Measurements from ENCODE around the gene HSPG2. TPM values are rescaled to one million over a fixed set of nuclear protein-coding genes. Genes with fewer than 3 reads are reported as not detected.

The HSPG2 gene
- total and polyA plus RNA-seq, 9 donors, result 27.3 to 294 (median 92.6) TPM

DNA sequence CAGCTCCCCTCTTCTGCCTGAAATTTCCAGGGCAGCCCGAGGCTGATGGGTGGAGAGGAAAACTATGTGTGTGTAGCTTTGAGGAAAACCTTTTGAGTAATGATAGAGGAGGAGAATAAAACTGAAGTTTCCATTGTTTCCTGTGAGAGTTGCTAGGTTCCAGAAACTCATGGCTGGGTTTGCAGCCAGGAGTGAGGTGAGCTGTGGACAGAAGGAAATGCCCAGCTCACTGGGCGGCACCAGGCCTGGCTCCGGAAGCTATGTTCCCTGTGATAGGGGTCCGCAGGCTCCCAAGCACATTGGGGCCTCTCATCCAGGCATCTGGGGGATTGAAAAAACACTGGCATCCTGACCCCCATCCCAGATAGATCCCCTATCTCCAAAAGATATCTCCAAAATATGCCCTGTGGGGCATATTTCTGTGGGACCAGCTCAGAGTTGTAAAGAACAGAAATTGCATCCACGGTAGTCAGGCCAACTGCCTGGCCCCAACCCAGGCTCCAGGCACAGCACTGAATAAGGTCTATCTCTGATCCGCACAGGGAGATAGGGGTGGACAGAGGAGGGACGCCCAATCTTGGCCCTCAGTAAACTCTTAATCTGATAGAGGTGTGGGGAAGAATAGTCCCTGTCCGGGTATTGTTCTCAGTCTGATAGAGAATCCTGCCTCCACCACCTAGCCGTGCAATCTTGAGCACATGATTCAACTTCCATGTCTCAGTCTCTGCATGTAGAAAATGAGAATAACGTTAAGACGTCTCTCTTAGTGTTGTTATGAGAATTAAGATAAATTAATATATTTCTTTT is 1.8 kb upstream of the HSPG2 start:
- no peak overlapping the region for H3K4me3 ChIP-seq
- no peaks in the 10 kb centered on the region for H3K36me3 ChIP-seq
- H3K27ac ChIP-seq, result peak overlapping the region in 1 of 2 donors; percentile 26
- WGBS, 3 donors, result 58 to 67% (median 64%) methylated on average over 11 of the region's 11 CpGs
- TF ChIP-seq, protein P1, sequence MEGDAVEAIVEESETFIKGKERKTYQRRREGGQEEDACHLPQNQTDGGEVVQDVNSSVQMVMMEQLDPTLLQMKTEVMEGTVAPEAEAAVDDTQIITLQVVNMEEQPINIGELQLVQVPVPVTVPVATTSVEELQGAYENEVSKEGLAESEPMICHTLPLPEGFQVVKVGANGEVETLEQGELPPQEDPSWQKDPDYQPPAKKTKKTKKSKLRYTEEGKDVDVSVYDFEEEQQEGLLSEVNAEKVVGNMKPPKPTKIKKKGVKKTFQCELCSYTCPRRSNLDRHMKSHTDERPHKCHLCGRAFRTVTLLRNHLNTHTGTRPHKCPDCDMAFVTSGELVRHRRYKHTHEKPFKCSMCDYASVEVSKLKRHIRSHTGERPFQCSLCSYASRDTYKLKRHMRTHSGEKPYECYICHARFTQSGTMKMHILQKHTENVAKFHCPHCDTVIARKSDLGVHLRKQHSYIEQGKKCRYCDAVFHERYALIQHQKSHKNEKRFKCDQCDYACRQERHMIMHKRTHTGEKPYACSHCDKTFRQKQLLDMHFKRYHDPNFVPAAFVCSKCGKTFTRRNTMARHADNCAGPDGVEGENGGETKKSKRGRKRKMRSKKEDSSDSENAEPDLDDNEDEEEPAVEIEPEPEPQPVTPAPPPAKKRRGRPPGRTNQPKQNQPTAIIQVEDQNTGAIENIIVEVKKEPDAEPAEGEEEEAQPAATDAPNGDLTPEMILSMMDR (IDR thresholded peaks at IDR 0.05), result no peak
- TF ChIP-seq POLR2A (IDR thresholded peaks at IDR 0.05), result no peak
- TF ChIP-seq EP300 (IDR thresholded peaks at IDR 0.05), result no peak
- H3K4me1 ChIP-seq (ENCODE audit: insufficient read depth), result peaks cover 16% of the 10 kb centered on the region
- no peaks in the 10 kb centered on the region for H3K27me3 ChIP-seq
- H3K9me3 ChIP-seq, result no peaks in the 10 kb centered on the region
- intact Hi-C loops (cut with DNase I), result no loop called here
- DNase-seq, result peak in 1 of 5 donors; percentile 24

DNA sequence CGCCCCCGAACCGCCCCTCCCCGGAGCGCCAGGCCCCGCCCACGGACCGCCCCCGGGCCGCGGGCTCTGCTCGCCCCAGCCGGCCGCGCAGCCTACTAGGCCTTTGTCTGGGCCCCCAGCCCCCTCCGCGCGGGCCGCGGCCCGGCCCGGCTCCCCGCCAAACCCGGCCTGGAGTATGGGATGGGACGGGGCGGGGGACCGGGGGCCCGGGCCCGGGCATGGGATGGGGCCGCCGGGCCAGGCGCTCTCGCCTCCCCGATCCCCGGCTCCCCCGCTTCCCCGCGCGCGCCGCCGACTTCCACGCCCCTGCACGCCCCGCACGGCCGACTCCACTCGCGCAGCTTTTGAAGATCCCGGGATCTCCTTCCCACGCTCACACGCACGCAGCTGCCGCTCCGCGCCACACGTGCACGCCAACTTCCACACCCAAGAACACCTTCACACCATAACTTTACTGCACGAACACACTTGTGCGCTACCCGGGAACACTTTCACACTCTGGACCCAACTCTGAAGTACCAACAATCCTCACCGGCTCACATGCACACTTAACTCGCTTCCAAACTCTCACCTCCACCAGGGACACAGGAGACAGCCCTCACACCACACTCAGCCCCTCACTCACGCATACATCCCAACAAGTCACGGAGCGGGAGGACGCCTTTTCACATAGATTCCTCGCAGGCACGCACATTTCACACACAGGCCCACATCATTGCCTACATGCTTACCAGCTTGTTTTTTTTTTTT is 437 bp upstream of the HSPG2 start:
- peak overlapping the region; percentile 53 to 73 for H3K27ac ChIP-seq
- peaks cover 19% of the 10 kb centered on the region for H3K4me1 ChIP-seq (ENCODE audit: insufficient read depth)
- H3K9me3 ChIP-seq, result no peaks in the 10 kb centered on the region
- H3K36me3 ChIP-seq, result no peaks in the 10 kb centered on the region
- 7 to 14% (median 12%) methylated on average over 41 to 68 of the region's 69 CpGs for WGBS, 3 donors
- TF ChIP-seq, protein P1 (IDR thresholded peaks at IDR 0.05), result no peak
- TF ChIP-seq EP300 (IDR thresholded peaks at IDR 0.05) (no peak), POLR2A (IDR thresholded peaks at IDR 0.05) (peak; percentile 38)
- no peaks in the 10 kb centered on the region for H3K27me3 ChIP-seq
- peak overlapping the region; percentile 42 for H3K4me3 ChIP-seq
- intact Hi-C loops (cut with DNase I), result no loop called here
- DNase-seq, result peak; percentile 86 to 93 (median 93)

DNA sequence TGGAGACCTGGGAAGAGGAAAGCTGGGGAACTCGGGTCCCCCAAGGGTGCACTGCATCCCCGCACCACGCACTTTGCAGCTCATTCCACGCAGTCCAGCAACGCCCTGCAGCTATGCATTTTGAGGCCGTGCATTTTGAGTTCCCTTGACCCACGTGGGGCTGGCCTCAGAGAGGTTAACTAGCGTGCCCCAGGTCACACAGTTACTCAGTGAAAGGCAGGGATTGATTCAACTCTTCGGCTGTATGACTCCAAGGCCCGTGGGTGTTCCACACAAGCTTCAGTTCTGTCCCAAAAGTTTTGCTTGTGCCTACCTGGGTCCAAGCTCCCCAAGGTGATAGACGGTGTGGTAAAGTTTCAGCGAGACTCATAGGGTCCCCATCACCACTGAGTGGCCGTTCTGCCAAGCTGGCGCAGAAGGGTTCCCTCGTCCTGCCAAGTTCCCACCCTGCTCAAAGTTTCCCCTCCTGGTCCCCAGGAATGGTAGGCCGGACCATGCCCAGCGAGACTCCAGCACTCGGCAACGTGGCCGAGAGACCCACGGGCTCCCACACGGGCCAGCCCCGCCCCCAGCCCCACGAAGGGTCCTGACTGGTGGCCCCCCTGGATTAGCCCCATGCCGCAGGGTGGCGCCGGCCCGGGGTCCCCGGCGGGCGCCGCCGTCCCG is 611 bp downstream of the HSPG2 start:
- peaks cover 26% of the 10 kb centered on the region for H3K4me1 ChIP-seq (ENCODE audit: insufficient read depth)
- H3K36me3 ChIP-seq, result no peaks in the 10 kb centered on the region
- peak overlapping the region; percentile 16 to 58 for H3K27ac ChIP-seq
- DNase-seq, result peak in 4 of 5 donors; percentile 43 to 72 (median 66)
- 1 to 2% (median 2%) methylated on average over 21 to 34 of the region's 34 CpGs for WGBS, 3 donors
- no peaks in the 10 kb centered on the region for H3K9me3 ChIP-seq
- intact Hi-C loops (cut with DNase I), result no loop called here
- TF ChIP-seq POLR2A (IDR thresholded peaks at IDR 0.05), result no peak
- TF ChIP-seq, protein P1 (IDR thresholded peaks at IDR 0.05), result no peak
- no peak for TF ChIP-seq EP300 (IDR thresholded peaks at IDR 0.05)
- H3K27me3 ChIP-seq, result no peaks in the 10 kb centered on the region
- peak overlapping the region; percentile 76 for H3K4me3 ChIP-seq

DNA sequence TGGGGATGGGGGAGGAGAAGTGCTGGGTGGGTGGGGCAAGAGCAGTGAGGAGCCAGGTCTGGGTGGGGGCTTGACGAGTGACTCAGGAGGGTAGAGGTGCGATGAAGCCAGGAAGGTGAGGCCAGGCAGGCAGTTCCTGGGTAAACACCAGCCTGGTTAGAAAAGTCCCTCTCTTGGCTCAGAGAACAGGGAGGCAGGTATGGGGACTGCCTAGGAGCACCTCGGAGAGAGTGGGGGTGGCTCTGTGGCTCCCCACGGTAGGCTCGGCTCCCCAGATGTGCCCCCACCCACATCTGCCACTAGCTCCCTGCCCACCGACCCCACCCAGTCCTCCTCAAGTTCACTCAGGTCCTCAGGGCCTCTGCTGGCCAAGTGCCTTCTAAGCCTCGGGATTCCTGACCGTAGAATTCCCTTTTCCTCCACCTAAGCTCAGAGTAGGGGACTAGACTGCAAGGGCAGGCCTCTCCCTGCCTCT is 1.2 kb downstream of the HSPG2 start:
- Histone ChIP-seq H3K27ac (peak overlapping the region in 1 of 2 donors; percentile 58), H3K4me1 (ENCODE audit: insufficient read depth) (peaks cover 30% of the 10 kb centered on the region), H3K27me3 (no peaks in the 10 kb centered on the region), H3K9me3 (no peaks in the 10 kb centered on the region), H3K36me3 (no peaks in the 10 kb centered on the region), H3K4me3 (peak overlapping the region; percentile 76)
- intact Hi-C loops (cut with DNase I), result no loop called here
- TF ChIP-seq POLR2A (IDR thresholded peaks at IDR 0.05) (no peak), EP300 (IDR thresholded peaks at IDR 0.05) (no peak)
- TF ChIP-seq, protein P1 (IDR thresholded peaks at IDR 0.05), result no peak
- peak in 1 of 5 donors; percentile 46 for DNase-seq
- WGBS, 3 donors, result 12 to 16% (median 14%) methylated on average over 8 of the region's 8 CpGs

Data from ovary (tissue), 9 donors.